IMR-90 (cell line): ENCODE data around the gene CIBAR2. TPM values are rescaled to one million over a fixed set of nuclear protein-coding genes. Genes with fewer than 3 reads are reported as not detected.

Source experiments
- ATAC-seq: fragments of 200-7000 bp; cut with Tn5 transposase; 2 replicates; pipeline ENCODE4 v1.9.1; 2020; ENCODE audit warnings: low read depth, mild to moderate bottlenecking, moderate library complexity
- BruUV-seq: library from RNA; stranded (reverse); fragments of 400-500 nt; replicated peaks from 2 replicates; lab custom pipeline; 2021; lab: Mats Ljungman, UMichigan
- CTCF ChIA-PET: fragments of 300-600 bp; formaldehyde crosslinking; extraction: SDS; loops from one replicate; lab custom pipeline; 2021; ENCODE audit warnings: antibody characterized with exemption; lab: Yijun Ruan, JAX
- POLR2A ChIA-PET: fragments of 300-600 bp; sonication (Branson Sonifier 250); formaldehyde crosslinking; loops from one replicate; lab custom pipeline; 2022; ENCODE audit warnings: antibody characterized with exemption; ENCODE audit not compliant: unreplicated experiment; lab: Charles Lee
- DNase-seq: peaks from one replicate; pipeline ENCODE4 v3.0.0; 2013
- H2AFZ ChIP-seq: replicated peaks from 2 replicates; pipeline ENCODE3; 2013; ENCODE audit warnings: low read length, mild to moderate bottlenecking; ENCODE audit not compliant: poor library complexity
- H2AK5ac ChIP-seq: 2 replicates; pipeline ENCODE4 v1.6.1; 2013; ENCODE audit warnings: low read depth, low read length, inconsistent platforms
- H2AK9ac ChIP-seq: replicated peaks from 2 replicates; pipeline ENCODE3; 2013; ENCODE audit warnings: mild to moderate bottlenecking, low read depth, low read length, moderate library complexity; ENCODE audit not compliant: poor library complexity
- H2BK120ac ChIP-seq: 2 replicates; pipeline ENCODE4 v1.6.1; 2013; ENCODE audit warnings: low read depth, low read length, inconsistent platforms
- H2BK15ac ChIP-seq: 3 replicates; pipeline ENCODE4 v1.6.1; 2013; ENCODE audit warnings: low read depth, low read length, inconsistent platforms
- H2BK20ac ChIP-seq: 2 replicates; pipeline ENCODE4 v1.6.1; 2013; ENCODE audit warnings: low read depth, mild to moderate bottlenecking, inconsistent platforms, low read length, moderate library complexity
- H2BK5ac ChIP-seq: 2 replicates; pipeline ENCODE4 v1.6.1; 2013; ENCODE audit warnings: mild to moderate bottlenecking, low read depth, low read length, inconsistent platforms; ENCODE audit not compliant: poor library complexity, severe bottlenecking
- H3K14ac ChIP-seq: replicated peaks from 2 replicates; pipeline ENCODE4 v1.6.1; 2013; ENCODE audit warnings: low read depth, low read length, inconsistent platforms
- H3K18ac ChIP-seq: 2 replicates; pipeline ENCODE4 v1.6.1; 2013; ENCODE audit warnings: low read depth, low read length, control low read depth
- H3K23ac ChIP-seq: 2 replicates; pipeline ENCODE4 v1.6.1; 2013; ENCODE audit warnings: low read depth, low read length, inconsistent platforms
- H3K27ac ChIP-seq: 2 replicates; pipeline ENCODE4 v1.5.1; 2013; ENCODE audit warnings: mild to moderate bottlenecking, control low read depth, low read length; ENCODE audit not compliant: insufficient read depth
- H3K27me3 ChIP-seq: 2 replicates; pipeline ENCODE4 v1.6.1; 2013; ENCODE audit warnings: low read length; ENCODE audit not compliant: control insufficient read depth, insufficient read depth
- H3K36me3 ChIP-seq: 2 replicates; pipeline ENCODE4 v1.6.1; 2013; ENCODE audit warnings: low read length, mixed read lengths; ENCODE audit not compliant: control insufficient read depth, insufficient read depth
- H3K4ac ChIP-seq: 2 replicates; pipeline ENCODE4 v1.6.1; 2013; ENCODE audit warnings: low read depth, low read length, inconsistent platforms
- H3K4me1 ChIP-seq: 2 replicates; pipeline ENCODE4 v1.6.1; 2013; ENCODE audit warnings: low read length, mixed read lengths; ENCODE audit not compliant: control insufficient read depth, insufficient read depth
- H3K4me2 ChIP-seq: 2 replicates; pipeline ENCODE4 v1.6.1; 2013; ENCODE audit warnings: low read depth, mild to moderate bottlenecking, control low read depth, low read length, moderate library complexity
- H3K4me3 ChIP-seq: 2 replicates; pipeline ENCODE4 v1.5.1; 2013; ENCODE audit warnings: low read depth, mild to moderate bottlenecking, control low read depth, low read length, moderate library complexity; ENCODE audit not compliant: insufficient read depth
- H3K56ac ChIP-seq: 2 replicates; pipeline ENCODE4 v1.6.1; 2013; ENCODE audit warnings: low read length, inconsistent platforms; ENCODE audit not compliant: insufficient read depth; ENCODE audit errors: extremely low read depth
- H3K79me1 ChIP-seq, 2 experiments: 2 replicates each; pipeline ENCODE4 v1.6.1; 2013; ENCODE audit warnings: low read length in 2 of 2, inconsistent platforms in 1 of 2, low read depth in 1 of 2
- H3K9ac ChIP-seq: 2 replicates; pipeline ENCODE4 v1.6.1; 2013; ENCODE audit warnings: low read depth, low read length, control low read depth
- H3K9me1 ChIP-seq: 2 replicates; pipeline ENCODE4 v1.6.1; 2013; ENCODE audit warnings: low read length, inconsistent platforms; ENCODE audit not compliant: insufficient read depth
- H3K9me3 ChIP-seq: 2 replicates; pipeline ENCODE4 v1.6.1; 2013; ENCODE audit warnings: low read length; ENCODE audit not compliant: control insufficient read depth, insufficient read depth
- H4K20me1 ChIP-seq: 2 replicates; pipeline ENCODE4 v1.6.1; 2013; ENCODE audit warnings: low read length, inconsistent platforms; ENCODE audit not compliant: insufficient read depth
- H4K5ac ChIP-seq: 2 replicates; pipeline ENCODE4 v1.6.1; 2013; ENCODE audit warnings: mild to moderate bottlenecking, low read depth, low read length, control low read depth
- H4K8ac ChIP-seq, 2 experiments: 2 replicates each; pipeline ENCODE4 v1.6.1; 2013; ENCODE audit warnings: low read depth in 2 of 2, low read length in 2 of 2, control low read depth in 1 of 2, inconsistent platforms in 1 of 2
- H4K91ac ChIP-seq: 2 replicates; pipeline ENCODE4 v1.6.1; 2013; ENCODE audit warnings: low read depth, low read length, inconsistent platforms; ENCODE audit not compliant: insufficient read depth
- BHLHE40 ChIP-seq: fragments of 150-350 bp; IDR thresholded peaks from 2 replicates; pipeline ENCODE4 v1.6.1; 2016; ENCODE audit warnings: mild to moderate bottlenecking, low read depth, low read length
- CEBPB ChIP-seq: IDR thresholded peaks from 2 replicates; pipeline ENCODE4 v1.6.1; 2012; ENCODE audit warnings: low read depth, low read length, improper control_type of control experiment
- CHD1 ChIP-seq: IDR thresholded peaks from 2 replicates; pipeline ENCODE4 v1.6.1; 2012; ENCODE audit warnings: low read depth, low read length, improper control_type of control experiment
- FOS ChIP-seq: fragments of 150-350 bp; IDR thresholded peaks from 2 replicates; pipeline ENCODE4 v1.6.1; 2016; ENCODE audit warnings: low read depth, low read length
- MAFK ChIP-seq: IDR thresholded peaks from 2 replicates; pipeline ENCODE4 v1.6.1; 2012; ENCODE audit warnings: low read depth, low read length, improper control_type of control experiment
- MAZ ChIP-seq: IDR thresholded peaks from 2 replicates; pipeline ENCODE4 v1.6.1; 2012; ENCODE audit warnings: low read depth, mild to moderate bottlenecking, low read length, improper control_type of control experiment, moderate library complexity, borderline replicate concordance
- MXI1 ChIP-seq: IDR thresholded peaks from 2 replicates; pipeline ENCODE4 v1.6.1; 2012; ENCODE audit warnings: low read depth, mild to moderate bottlenecking, low read length, moderate library complexity, borderline replicate concordance
- NFE2L2 ChIP-seq: fragments of 150-350 bp; IDR thresholded peaks from 2 replicates; pipeline ENCODE4 v1.6.1; 2016; ENCODE audit warnings: low read depth, mild to moderate bottlenecking, low read length
- POLR2A ChIP-seq: IDR thresholded peaks from 2 replicates; pipeline ENCODE4 v1.6.1; 2012; ENCODE audit warnings: mild to moderate bottlenecking, low read depth, low read length
- RAD21 ChIP-seq: IDR thresholded peaks from 2 replicates; pipeline ENCODE4 v1.6.1; 2012; ENCODE audit warnings: low read length, improper control_type of control experiment
- RCOR1 ChIP-seq: IDR thresholded peaks from 2 replicates; pipeline ENCODE4 v1.6.1; 2012; ENCODE audit warnings: mild to moderate bottlenecking, low read length, improper control_type of control experiment; ENCODE audit not compliant: insufficient replicate concordance
- RFX5 ChIP-seq: IDR thresholded peaks from 2 replicates; pipeline ENCODE4 v1.8.0; 2012; ENCODE audit warnings: low read depth, mild to moderate bottlenecking, low read length, moderate library complexity
- SMC3 ChIP-seq: fragments of 150-350 bp; IDR thresholded peaks from 2 replicates; pipeline ENCODE4 v1.6.1; 2016; ENCODE audit warnings: low read depth, mild to moderate bottlenecking, antibody characterized with exemption, low read length, moderate library complexity
- USF2 ChIP-seq: fragments of 150-350 bp; IDR thresholded peaks from 2 replicates; pipeline ENCODE4 v1.6.1; 2017; ENCODE audit warnings: mild to moderate bottlenecking, antibody characterized with exemption, low read length, low read depth
- WGBS, 2 experiments: methylation state at CpG; one replicate each; pipeline versions ENCODE4 v1.1.5 to v1.1.7; 2013; ENCODE audit warnings: missing lambda C conversion rate in 2 of 2; ENCODE audit not compliant: insufficient read length in 1 of 2; ENCODE audit errors: extremely low coverage in 2 of 2; 5-methylcytosine and 5-hydroxymethylcytosine counted together
- dilution Hi-C: fragments of 300-500 bp; cut with HindIII; formaldehyde crosslinking; loops from one replicate; pipeline ENCODE4 v1.14.3; 2018; ENCODE audit warnings: low sequenced_read_pairs; ENCODE audit not compliant: unreplicated experiment
- in situ Hi-C: fragments of 300-500 bp; cut with MboI; formaldehyde crosslinking; loops from 3 replicates; pipeline ENCODE4 v1.14.3; 2019; ENCODE audit warnings: low sequenced_read_pairs, inconsistent platforms, mixed read lengths
- intact Hi-C: fragments of 100-400 bp; cut with micrococcal nuclease; formaldehyde crosslinking; loops from 2 replicates; pipeline ENCODE4 v1.10.0; 2022
- polyA plus RNA-seq, 3 experiments: library from polyadenylated mRNA; depleted of rRNA; stranded (reverse); fragments of >200 nt; gene quantifications; 2 replicates each; pipeline ENCODE4 v1.2.3, GENCODE V29; 2012; ENCODE audit warnings: low replicate concordance in 1 of 3
- total RNA-seq: library from RNA; depleted of rRNA; stranded (reverse); fragments of >200 nt; gene quantifications from 2 replicates; pipeline ENCODE4 v1.2.3, GENCODE V29; 2012
- TF ChIP-seq, protein P1 (sequence below): fragments of 150-350 bp; IDR thresholded peaks from 2 replicates; pipeline ENCODE4 v1.6.1; 2016; ENCODE audit warnings: low read depth, mild to moderate bottlenecking, low read length, moderate library complexity, borderline replicate concordance
- TF ChIP-seq, protein P2 (sequence below): conservative IDR thresholded peaks from 2 replicates; pipeline ENCODE4 v1.5.1; 2012; ENCODE audit warnings: mild to moderate bottlenecking, low read depth, low read length, improper control_type of control experiment

The CIBAR2 gene
- total and polyA plus RNA-seq, 2 of the 4 experiments (the other 2 are of a cell fraction) = 0.18 to 0.24 TPM

DNA sequence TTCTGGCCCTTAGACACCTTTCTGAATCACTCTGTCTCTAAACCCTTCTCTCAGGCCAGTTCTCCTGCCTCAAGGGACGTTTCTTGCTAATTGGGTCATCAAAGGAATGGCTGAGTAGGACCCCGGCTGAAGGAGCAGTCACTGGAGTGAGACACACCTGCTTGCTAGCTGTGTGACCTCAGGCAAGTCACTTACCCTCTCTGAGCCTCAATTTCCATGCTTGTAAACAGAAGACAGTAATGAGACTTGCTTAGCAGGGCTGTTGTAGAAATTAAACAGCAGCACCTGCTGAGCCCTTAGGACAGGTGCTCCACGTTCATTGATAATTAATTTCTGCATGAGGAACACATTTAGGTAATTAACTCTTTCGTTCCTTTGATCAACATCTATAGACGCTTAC is 6.8 kb downstream of the CIBAR2 start:
- ChIA-PET POLR2A (interaction anchor here (0.6 kb wide), 1 partner anchor 117 kb away, joined by 3 read pairs; no protein-coding TSS in a partner anchor), CTCF (interaction anchor here (0.9 to 1.6 kb wide), 2 partner anchors 9 to 505 kb away, joined by 3 to 5 read pairs; no protein-coding TSS in a partner anchor)
- Histone ChIP-seq H3K4me1 (no peaks in the 10 kb centered on the region), H3K4ac (no peak overlapping the region), H4K8ac (no peak overlapping the region), H3K79me1 (no peaks in the 10 kb centered on the region), H3K56ac (no peak overlapping the region), H3K23ac (no peak overlapping the region), H2AK9ac (no peak overlapping the region), H2AK5ac (no peak overlapping the region), H3K27ac (no peak overlapping the region), H2BK20ac (no peak overlapping the region), H4K5ac (no peak overlapping the region), H2BK15ac (no peak overlapping the region), H2AFZ (no peak overlapping the region), H4K20me1 (no peaks in the 10 kb centered on the region), H2BK120ac (no peak overlapping the region), H3K9me3 (peaks cover 4% of the 10 kb centered on the region; the same call in 1 of the 2 replicates), H3K9ac (no peak overlapping the region), H3K9me1 (no peaks in the 10 kb centered on the region), H3K14ac (no peak overlapping the region), H3K4me2 (no peak overlapping the region), H3K4me3 (no peak overlapping the region), H4K91ac (no peak overlapping the region), H3K18ac (no peak overlapping the region), H2BK5ac (no peak overlapping the region), H3K36me3 (no peaks in the 10 kb centered on the region), H3K27me3 (peaks cover 21% of the 10 kb centered on the region)
- no peak for TF ChIP-seq USF2
- TF ChIP-seq MAFK = no peak
- TF ChIP-seq MXI1 = no peak
- no peak for TF ChIP-seq FOS
- TF ChIP-seq CEBPB = no peak
- no peak for TF ChIP-seq MAZ
- no peak for TF ChIP-seq BHLHE40
- TF ChIP-seq SMC3 = no peak
- TF ChIP-seq, protein P1, sequence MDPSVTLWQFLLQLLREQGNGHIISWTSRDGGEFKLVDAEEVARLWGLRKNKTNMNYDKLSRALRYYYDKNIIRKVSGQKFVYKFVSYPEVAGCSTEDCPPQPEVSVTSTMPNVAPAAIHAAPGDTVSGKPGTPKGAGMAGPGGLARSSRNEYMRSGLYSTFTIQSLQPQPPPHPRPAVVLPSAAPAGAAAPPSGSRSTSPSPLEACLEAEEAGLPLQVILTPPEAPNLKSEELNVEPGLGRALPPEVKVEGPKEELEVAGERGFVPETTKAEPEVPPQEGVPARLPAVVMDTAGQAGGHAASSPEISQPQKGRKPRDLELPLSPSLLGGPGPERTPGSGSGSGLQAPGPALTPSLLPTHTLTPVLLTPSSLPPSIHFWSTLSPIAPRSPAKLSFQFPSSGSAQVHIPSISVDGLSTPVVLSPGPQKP = no peak
- no peak for TF ChIP-seq NFE2L2
- TF ChIP-seq, protein P2, sequence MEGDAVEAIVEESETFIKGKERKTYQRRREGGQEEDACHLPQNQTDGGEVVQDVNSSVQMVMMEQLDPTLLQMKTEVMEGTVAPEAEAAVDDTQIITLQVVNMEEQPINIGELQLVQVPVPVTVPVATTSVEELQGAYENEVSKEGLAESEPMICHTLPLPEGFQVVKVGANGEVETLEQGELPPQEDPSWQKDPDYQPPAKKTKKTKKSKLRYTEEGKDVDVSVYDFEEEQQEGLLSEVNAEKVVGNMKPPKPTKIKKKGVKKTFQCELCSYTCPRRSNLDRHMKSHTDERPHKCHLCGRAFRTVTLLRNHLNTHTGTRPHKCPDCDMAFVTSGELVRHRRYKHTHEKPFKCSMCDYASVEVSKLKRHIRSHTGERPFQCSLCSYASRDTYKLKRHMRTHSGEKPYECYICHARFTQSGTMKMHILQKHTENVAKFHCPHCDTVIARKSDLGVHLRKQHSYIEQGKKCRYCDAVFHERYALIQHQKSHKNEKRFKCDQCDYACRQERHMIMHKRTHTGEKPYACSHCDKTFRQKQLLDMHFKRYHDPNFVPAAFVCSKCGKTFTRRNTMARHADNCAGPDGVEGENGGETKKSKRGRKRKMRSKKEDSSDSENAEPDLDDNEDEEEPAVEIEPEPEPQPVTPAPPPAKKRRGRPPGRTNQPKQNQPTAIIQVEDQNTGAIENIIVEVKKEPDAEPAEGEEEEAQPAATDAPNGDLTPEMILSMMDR = no peak
- TF ChIP-seq RAD21 = no peak
- TF ChIP-seq CHD1 = no peak
- no peak for TF ChIP-seq RFX5
- no peak for TF ChIP-seq RCOR1
- no peak for TF ChIP-seq POLR2A
- dilution Hi-C loops (no loop called here), intact Hi-C loops (no loop called here), in situ Hi-C loops (no loop called here)
- 67% methylated on average over 1 of the region's 5 CpGs; no CpG with 5 or more reads in 1 of the 2 experiments for WGBS, 2 experiments
- DNase-seq = no peak
- ATAC-seq = no peak
- BruUV-seq = no TSS peak
